ENCODE data around the gene LRBA. TPM values are rescaled to one million over a fixed set of nuclear protein-coding genes. Genes with fewer than 3 reads are reported as not detected.

Gene LRBA
- total RNA-seq, 1 experiment from 2014 or later: 55.3 TPM

GRCh38 chr4:150589157-150589556 is 425.9 kb downstream of the LRBA start:
- DNase-seq: no peak
- no CpG with 5 or more reads among the region's 2 CpGs for WGBS (ENCODE audit: extremely low coverage, insufficient read length, low lambda C conversion rate)
- Histone ChIP-seq H3K79me2 (ENCODE audit: insufficient read depth, low read length) (no peaks in the 10 kb centered on the region), H3K4ac (ENCODE audit: low read depth, low read length) (no peak overlapping the region), H3K4me1 (ENCODE audit: insufficient read depth, low read length) (peaks cover 7% of the 10 kb centered on the region), H3K9me3 (ENCODE audit: control insufficient read depth, low read depth, low read length) (no peaks in the 10 kb centered on the region), H4K91ac (ENCODE audit: insufficient read length, low read depth, low read length) (no peak overlapping the region), H2AK5ac (ENCODE audit: insufficient read length, low read length) (no peak overlapping the region), H4K20me1 (ENCODE audit: control insufficient read depth, insufficient read depth, insufficient read length) (no peaks in the 10 kb centered on the region), H3T11ph (ENCODE audit: low read length) (no peak overlapping the region), H2BK120ac (ENCODE audit: low read depth, low read length, poor library complexity, severe bottlenecking) (no peak overlapping the region), H4K5ac (ENCODE audit: insufficient read length, low read depth, low read length) (no peak overlapping the region), H3K27me3 (ENCODE audit: insufficient read depth, low read length) (no peaks in the 10 kb centered on the region; the same call in 1 of the 2 replicates), H2BK15ac (ENCODE audit: low read depth, low read length) (no peak overlapping the region), H4K8ac (replicated peaks; ENCODE audit: insufficient read length, low read depth, low read length) (no peak overlapping the region), H3K18ac (ENCODE audit: insufficient read length, low read depth, low read length) (no peak overlapping the region), H3K79me1 (ENCODE audit: insufficient read depth, low read depth, low read length, poor library complexity, severe bottlenecking) (no peaks in the 10 kb centered on the region), H3K14ac (ENCODE audit: insufficient read depth, low read length) (no peak overlapping the region), H2BK5ac (ENCODE audit: insufficient read length, low read length) (no peak overlapping the region), H2BK12ac (ENCODE audit: insufficient read length, low read depth, low read length) (no peak overlapping the region), H3K23ac (ENCODE audit: insufficient read length, low read depth, low read length) (no peak overlapping the region), H3K23me2 (ENCODE audit: insufficient read length, low read depth, low read length, poor library complexity, severe bottlenecking) (no peaks in the 10 kb centered on the region), H3K27ac (ENCODE audit: insufficient read length, low read depth, low read length) (no peak overlapping the region), H2BK20ac (ENCODE audit: low read depth, low read length, poor library complexity, severe bottlenecking) (no peak overlapping the region), H3K4me2 (ENCODE audit: insufficient read depth, insufficient read length, low read length) (no peak overlapping the region), H2AFZ (ENCODE audit: low read length) (no peak overlapping the region), H3K56ac (ENCODE audit: insufficient read length, low read depth, low read length) (no peak overlapping the region), H3K9ac (ENCODE audit: extremely low read depth, insufficient read length, low read length) (no peak overlapping the region)
- TF ChIP-seq CTCF (conservative IDR thresholded peaks at IDR 0.05): no peak
- H3K4me3 Mint-ChIP-seq: no peak overlapping the region
- H3K36me3 Mint-ChIP-seq (ENCODE audit: insufficient read depth in 1 of 3, low read depth in 3 of 3): peaks cover 0 to 4% (median 0%) of the 10 kb centered on the region in 3 experiments; a peak in 2 of 7 replicates
- H3K9me3 Mint-ChIP-seq: no peaks in the 10 kb centered on the region; a peak in 1 of 5 replicates
- H3K27ac Mint-ChIP-seq: no peak overlapping the region
- H3K27me3 Mint-ChIP-seq (ENCODE audit: low read depth): peaks cover 23% of the 10 kb centered on the region
- peaks cover 24 to 39% of the 10 kb centered on the region in 2 experiments for H3K4me1 Mint-ChIP-seq
